Activated T-helper 17 cell treated with anti-CD3 and anti-CD28 coated beads, Interleukin-2, amount 50 U/mL, for 72 hours (primary cell): Measurements from ENCODE around the gene MT1F. TPM values are rescaled to one million over a fixed set of nuclear protein-coding genes. Genes with fewer than 3 reads are reported as not detected.

Experiments used
- ATAC-seq: fragments of 150-1000 bp; cut with Tn5 transposase; replicated peaks from 2 replicates; pipeline ENCODE4 v1.10.0; 2021; ENCODE audit warnings: mild to moderate bottlenecking, moderate library complexity
- H3K27ac Mint-ChIP-seq: one replicate; pipeline ENCODE4 v1.8.0; 2022; ENCODE audit warnings: mixed read lengths
- H3K27me3 Mint-ChIP-seq: one replicate; pipeline ENCODE4 v1.8.0; 2022; ENCODE audit warnings: mixed read lengths
- H3K36me3 Mint-ChIP-seq: one replicate; pipeline ENCODE4 v1.8.0; 2022; ENCODE audit warnings: low read depth, mild to moderate bottlenecking, mixed read lengths
- H3K4me1 Mint-ChIP-seq: one replicate; pipeline ENCODE4 v1.8.0; 2022; ENCODE audit warnings: mixed read lengths
- H3K4me3 Mint-ChIP-seq: one replicate; pipeline ENCODE4 v1.8.0; 2022; ENCODE audit warnings: mild to moderate bottlenecking, mixed read lengths
- H3K9me3 Mint-ChIP-seq: one replicate; pipeline ENCODE4 v1.8.0; 2022; ENCODE audit warnings: mixed read lengths
- total RNA-seq, 2 donors: library from RNA; stranded (reverse); gene quantifications; one replicate each; pipeline ENCODE4 v1.2.3, GENCODE V29; 2022

MT1F gene
- total RNA-seq, 2 donors from 2014 or later, result 3.1 to 5.7 TPM

- no peak for ATAC-seq
Measured at GRCh38 chr16:56632156-56632847, 25.5 kb upstream of the MT1F start, which contains the start of gene MT1M. Gene MT1M (plus strand): TSS chr16:56632659. CDS start chr16:56632732, 73 bp downstream.

DNA sequence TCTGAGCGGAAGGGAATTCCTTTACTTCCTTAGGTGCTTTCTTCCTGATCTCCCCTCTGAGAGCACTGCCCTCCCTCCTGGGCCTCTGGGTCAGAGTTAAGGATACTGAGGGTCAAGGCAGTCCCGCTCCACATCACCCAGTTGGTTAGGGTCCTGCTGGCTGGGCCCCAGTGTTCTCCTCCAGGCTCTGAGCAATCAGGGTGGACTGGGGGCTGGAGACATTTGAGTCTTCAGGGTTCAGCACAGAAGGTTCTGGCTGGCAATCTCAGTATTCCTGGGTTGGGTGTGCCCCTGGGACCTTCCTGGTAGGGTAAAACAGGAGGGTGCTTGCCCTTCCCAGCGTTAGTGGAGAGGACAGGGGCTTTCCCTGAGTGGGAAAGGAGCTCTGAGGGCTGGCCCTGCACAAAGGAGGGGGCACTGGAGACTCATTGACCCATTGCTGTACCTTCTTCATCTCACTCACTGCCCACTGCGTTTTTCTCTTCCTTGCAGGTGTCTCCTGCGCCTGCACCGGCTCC, 24.9 kb upstream of the MT1F start:
- Mint-ChIP-seq H3K4me1 (peaks cover 9% of the 10 kb centered on the region), H3K4me3 (peak overlapping the region; percentile 43)

More at GRCh38 chr16:56632156-56632847, 25.5 kb upstream of the MT1F start, which contains the start of gene MT1M:
- Mint-ChIP-seq H3K27ac (no peak within 1 kb of the TSS), H3K27me3 (peaks cover 53% of the 10 kb centered on the region), H3K4me3 (peak within 1 kb of the TSS; percentile 64), H3K9me3 (no peaks in the 10 kb centered on the region), H3K4me1 (peaks cover 9% of the 10 kb centered on the region), H3K36me3 (no peaks in the 10 kb centered on the region)

GRCh38 chr16:56633535-56633934, 24.2 kb upstream of the MT1F start:
- H3K27ac Mint-ChIP-seq, result no peak overlapping the region
- ATAC-seq, result no peak
- H3K4me3 Mint-ChIP-seq, result no peak overlapping the region
- no peaks in the 10 kb centered on the region for H3K36me3 Mint-ChIP-seq
- H3K27me3 Mint-ChIP-seq, result peaks cover 62% of the 10 kb centered on the region
- H3K4me1 Mint-ChIP-seq, result peaks cover 9% of the 10 kb centered on the region
- H3K9me3 Mint-ChIP-seq, result no peaks in the 10 kb centered on the region

More for the DNA sequence above, 24.9 kb upstream of the MT1F start:
- ATAC-seq, result no peak
- no peak overlapping the region for H3K27ac Mint-ChIP-seq
- no peaks in the 10 kb centered on the region for H3K36me3 Mint-ChIP-seq
- no peaks in the 10 kb centered on the region for H3K9me3 Mint-ChIP-seq
- H3K27me3 Mint-ChIP-seq, result peaks cover 59% of the 10 kb centered on the region

GRCh38 chr16:56634715-56635440, 22.9 kb upstream of the MT1F start:
- peaks cover 70% of the 10 kb centered on the region for H3K27me3 Mint-ChIP-seq
- peaks cover 9% of the 10 kb centered on the region for H3K4me1 Mint-ChIP-seq
- no peaks in the 10 kb centered on the region for H3K36me3 Mint-ChIP-seq
- H3K4me3 Mint-ChIP-seq, result peak overlapping the region; percentile 76
- H3K27ac Mint-ChIP-seq, result no peak overlapping the region
- ATAC-seq, result no peak
- H3K9me3 Mint-ChIP-seq, result no peaks in the 10 kb centered on the region

DNA sequence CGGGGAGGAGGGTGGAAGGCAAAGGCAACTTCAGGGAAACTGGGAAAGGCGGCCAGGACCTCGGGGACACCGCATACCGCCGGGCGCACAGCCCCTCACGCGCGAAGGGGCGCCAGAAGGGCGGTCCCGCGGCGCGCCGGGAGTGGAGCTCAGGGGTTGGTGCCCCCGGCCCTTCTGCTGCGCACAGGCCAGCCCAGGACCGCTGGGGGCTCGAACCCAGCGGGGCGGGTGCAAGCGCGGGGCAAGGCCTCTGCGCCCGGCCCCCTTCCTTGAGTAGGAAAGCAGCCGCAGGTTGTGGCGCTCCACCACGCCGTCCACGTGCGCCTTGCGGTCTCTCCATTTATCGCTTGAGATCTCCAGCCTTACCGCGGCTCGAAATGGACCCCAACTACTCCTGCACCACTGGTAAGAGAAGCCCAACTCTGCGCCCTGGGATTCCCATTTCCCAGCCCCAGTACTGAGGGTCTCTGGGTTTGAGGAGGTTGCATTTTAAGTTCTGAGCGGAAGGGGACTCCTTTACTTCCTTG, 22.3 kb upstream of the MT1F start:
- no peaks in the 10 kb centered on the region for H3K9me3 Mint-ChIP-seq
- no peaks in the 10 kb centered on the region for H3K36me3 Mint-ChIP-seq
- peaks cover 72% of the 10 kb centered on the region for H3K27me3 Mint-ChIP-seq
- peaks cover 9% of the 10 kb centered on the region for H3K4me1 Mint-ChIP-seq
- H3K4me3 Mint-ChIP-seq, result peak overlapping the region; percentile 76
- H3K27ac Mint-ChIP-seq, result no peak overlapping the region
- no peak for ATAC-seq

DNA sequence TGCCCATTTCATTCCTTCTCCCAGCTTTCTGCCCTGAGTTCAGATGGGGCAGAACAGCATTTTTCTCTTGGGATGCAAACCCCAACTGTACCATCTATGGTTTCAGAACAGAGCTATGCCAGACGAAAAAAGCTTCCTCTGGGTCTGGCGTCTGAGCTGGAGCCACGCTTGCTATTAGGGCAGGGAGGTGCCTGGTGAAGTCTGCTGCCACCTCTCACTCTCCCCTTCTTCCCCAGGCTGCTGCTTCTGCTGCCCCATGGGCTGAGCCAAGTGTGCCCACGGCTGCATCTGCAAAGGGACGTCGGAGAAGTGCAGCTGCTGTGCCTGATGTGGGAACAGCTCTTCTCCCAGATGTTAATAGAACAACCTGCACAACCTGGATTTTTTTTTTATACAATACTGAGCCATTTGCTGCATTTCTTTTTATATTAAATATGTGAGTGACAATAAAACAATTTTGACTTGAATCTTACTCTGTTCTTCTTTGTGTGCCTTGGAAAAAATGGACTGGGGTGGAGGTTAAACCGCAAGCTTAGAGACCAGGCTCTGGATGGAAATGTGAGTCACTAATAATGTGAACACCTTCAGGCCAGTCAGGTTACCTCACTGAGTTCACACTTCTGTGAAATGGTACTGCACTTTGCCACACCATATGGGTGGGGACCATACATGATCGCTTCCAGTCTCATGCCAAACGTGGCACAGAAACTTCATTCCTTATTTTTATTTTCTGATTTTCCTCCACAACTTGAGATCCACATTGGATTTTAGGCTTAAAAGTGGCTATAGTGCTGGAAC, 20.9 kb upstream of the MT1F start:
- H3K36me3 Mint-ChIP-seq, result no peaks in the 10 kb centered on the region

GRCh38 chr16:56637814-56638750, 19.7 kb upstream of the MT1F start, which contains the start of gene MT1A:
Gene MT1A (plus strand): TSS chr16:56638666. CDS start chr16:56638739, 73 bp downstream.
- peak within 1 kb of the TSS; percentile 49 for H3K4me3 Mint-ChIP-seq
- ATAC-seq, result peak; percentile 57
- H3K27ac Mint-ChIP-seq, result no peak within 1 kb of the TSS
- H3K36me3 Mint-ChIP-seq, result no peaks in the 10 kb centered on the region
- no peaks in the 10 kb centered on the region for H3K9me3 Mint-ChIP-seq
- H3K4me1 Mint-ChIP-seq, result peaks cover 6% of the 10 kb centered on the region
- peaks cover 58% of the 10 kb centered on the region for H3K27me3 Mint-ChIP-seq

More for the DNA sequence above, 20.9 kb upstream of the MT1F start:
- Mint-ChIP-seq H3K4me1 (peaks cover 7% of the 10 kb centered on the region), H3K27ac (no peak overlapping the region), H3K9me3 (no peaks in the 10 kb centered on the region), H3K4me3 (peak overlapping the region; percentile 49), H3K27me3 (peaks cover 65% of the 10 kb centered on the region)
- no peak for ATAC-seq

DNA sequence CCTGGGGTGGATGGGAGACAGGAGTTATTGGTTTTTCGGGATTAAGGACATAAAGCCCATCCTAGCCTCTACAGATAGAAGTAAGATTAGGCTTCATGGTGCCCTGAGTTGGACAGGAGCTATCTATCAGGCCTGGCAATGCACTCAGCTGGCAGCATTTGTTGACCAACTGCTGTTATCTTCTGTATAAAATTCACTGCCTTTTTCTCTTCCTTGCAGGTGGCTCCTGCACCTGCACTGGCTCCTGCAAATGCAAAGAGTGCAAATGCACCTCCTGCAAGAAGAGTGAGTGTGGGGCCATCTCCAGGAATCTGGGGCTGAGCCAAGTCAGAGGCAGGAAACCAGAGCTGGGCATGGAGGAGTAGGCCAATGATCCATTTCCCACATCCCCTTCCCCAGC, 18.7 kb upstream of the MT1F start:
- peaks cover 11% of the 10 kb centered on the region for H3K4me1 Mint-ChIP-seq
- peak overlapping the region; percentile 49 for H3K4me3 Mint-ChIP-seq
- no peak for ATAC-seq
- no peaks in the 10 kb centered on the region for H3K36me3 Mint-ChIP-seq
- H3K27me3 Mint-ChIP-seq, result peaks cover 49% of the 10 kb centered on the region
- H3K27ac Mint-ChIP-seq, result no peak overlapping the region
- H3K9me3 Mint-ChIP-seq, result no peaks in the 10 kb centered on the region

- Mint-ChIP-seq H3K4me3 (no peak overlapping the region), H3K27ac (no peak overlapping the region), H3K36me3 (no peaks in the 10 kb centered on the region), H3K27me3 (peaks cover 41% of the 10 kb centered on the region), H3K4me1 (peaks cover 9% of the 10 kb centered on the region), H3K9me3 (no peaks in the 10 kb centered on the region)
- ATAC-seq, result no peak
Measured at GRCh38 chr16:56640076-56640475, 17.7 kb upstream of the MT1F start.

GRCh38 chr16:56641166-56641565, 16.6 kb upstream of the MT1F start:
- Mint-ChIP-seq H3K4me1 (peaks cover 8% of the 10 kb centered on the region), H3K4me3 (no peak overlapping the region), H3K27ac (no peak overlapping the region), H3K36me3 (no peaks in the 10 kb centered on the region), H3K9me3 (no peaks in the 10 kb centered on the region), H3K27me3 (peaks cover 34% of the 10 kb centered on the region)
- no peak for ATAC-seq

- no peaks in the 10 kb centered on the region for H3K9me3 Mint-ChIP-seq
- ATAC-seq, result peak; percentile 99
- peak overlapping the region; percentile 48 for H3K27ac Mint-ChIP-seq
- H3K36me3 Mint-ChIP-seq, result no peaks in the 10 kb centered on the region
- H3K4me1 Mint-ChIP-seq, result peaks cover 8% of the 10 kb centered on the region
- H3K27me3 Mint-ChIP-seq, result peaks cover 15% of the 10 kb centered on the region
- peak overlapping the region; percentile 74 for H3K4me3 Mint-ChIP-seq
Measured at GRCh38 chr16:56643080-56643778, 14.5 kb upstream of the MT1F start.

DNA sequence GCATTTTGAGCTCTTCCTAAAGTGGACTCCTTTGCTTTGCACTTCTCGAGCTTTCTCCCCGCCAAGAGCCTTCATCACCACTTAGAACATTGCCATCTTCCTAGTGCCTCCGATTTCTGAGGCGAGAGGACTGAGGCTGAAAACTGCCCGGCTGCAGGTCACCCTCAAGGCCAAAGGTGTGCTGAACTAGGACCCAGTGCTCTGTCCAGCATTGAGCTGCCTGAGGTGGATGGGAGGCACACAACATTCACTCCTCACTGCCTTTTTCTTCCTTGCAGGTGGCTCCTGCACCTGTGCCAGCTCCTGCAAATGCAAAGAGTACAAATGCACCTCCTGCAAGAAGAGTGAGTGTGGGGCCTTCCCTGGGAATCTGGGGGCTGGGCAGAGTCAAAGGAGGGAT, 13.9 kb upstream of the MT1F start:
- no peaks in the 10 kb centered on the region for H3K9me3 Mint-ChIP-seq
- H3K27ac Mint-ChIP-seq, result peak overlapping the region; percentile 48
- peak overlapping the region; percentile 74 for H3K4me3 Mint-ChIP-seq
- H3K27me3 Mint-ChIP-seq, result peaks cover 11% of the 10 kb centered on the region
- no peaks in the 10 kb centered on the region for H3K36me3 Mint-ChIP-seq
- ATAC-seq, result no peak
- peaks cover 8% of the 10 kb centered on the region for H3K4me1 Mint-ChIP-seq

GRCh38 chr16:56645311-56645710, 12.4 kb upstream of the MT1F start:
- Mint-ChIP-seq H3K4me1 (peaks cover 8% of the 10 kb centered on the region), H3K36me3 (no peaks in the 10 kb centered on the region), H3K4me3 (no peak overlapping the region), H3K27me3 (peaks cover 3% of the 10 kb centered on the region), H3K27ac (no peak overlapping the region), H3K9me3 (no peaks in the 10 kb centered on the region)
- no peak for ATAC-seq
